PC-9 (cell line): ENCODE data around the gene SMPDL3B.

Source experiments
- CTCF ChIP-seq: fragments of 200-600 bp; sonication (generic); conservative IDR thresholded peaks from 2 replicates; pipeline ENCODE4 v1.6.1; 2017; ENCODE audit warnings: mixed run types, antibody characterized with exemption, mild to moderate bottlenecking, moderate library complexity
- EZH2 ChIP-seq: fragments of 200-600 bp; sonication (generic); IDR thresholded peaks from 2 replicates; pipeline ENCODE4 v1.8.0; 2017; ENCODE audit warnings: antibody characterized with exemption, low read depth

GRCh38 chr1:27967884-27968466 lies 33.2 kb downstream of the SMPDL3B start:
- TF ChIP-seq CTCF (no peak), EZH2 (no peak)
